Calu3 (cell line): Measurements from ENCODE around the gene SESN3. TPM values are rescaled to one million over a fixed set of nuclear protein-coding genes. Genes with fewer than 3 reads are reported as not detected.

Experiments used
- BruUV-seq: library from RNA; stranded (reverse); fragments of 400-500 nt; replicated peaks from 2 replicates; lab custom pipeline; 2021; lab: Mats Ljungman, UMichigan
- CTCF ChIA-PET: fragments of 300-600 bp; sonication (Branson Sonifier 250); formaldehyde crosslinking; loops from one replicate; lab custom pipeline; 2022; ENCODE audit warnings: antibody characterized with exemption; lab: Charles Lee
- DNase-seq: peaks from one replicate; pipeline ENCODE4 v3.0.0; 2022
- H3K27ac Mint-ChIP-seq: one replicate; pipeline ENCODE4 v1.8.0; 2022; ENCODE audit warnings: mixed read lengths; ENCODE audit not compliant: unreplicated experiment
- H3K27me3 Mint-ChIP-seq: one replicate; pipeline ENCODE4 v1.8.0; 2022; ENCODE audit warnings: mixed read lengths; ENCODE audit not compliant: unreplicated experiment
- H3K36me3 Mint-ChIP-seq: one replicate; pipeline ENCODE4 v1.8.0; 2022; ENCODE audit warnings: mild to moderate bottlenecking, moderate library complexity, mixed read lengths; ENCODE audit not compliant: insufficient read depth, unreplicated experiment
- H3K4me1 Mint-ChIP-seq: one replicate; pipeline ENCODE4 v1.8.0; 2022; ENCODE audit warnings: mild to moderate bottlenecking, low read depth, mixed read lengths; ENCODE audit not compliant: unreplicated experiment
- H3K4me3 Mint-ChIP-seq: one replicate; pipeline ENCODE4 v1.8.0; 2022; ENCODE audit warnings: mild to moderate bottlenecking, low read depth, moderate library complexity, mixed read lengths; ENCODE audit not compliant: unreplicated experiment
- H3K9me3 Mint-ChIP-seq: one replicate; pipeline ENCODE4 v1.8.0; 2022; ENCODE audit warnings: low read depth, mixed read lengths; ENCODE audit not compliant: unreplicated experiment
- CTCF ChIP-seq: fragments of 200-600 bp; IDR thresholded peaks from one replicate; pipeline ENCODE4 v1.8.0; 2022; ENCODE audit warnings: antibody characterized with exemption; ENCODE audit not compliant: unreplicated experiment
- intact Hi-C: fragments of 100-400 bp; cut with micrococcal nuclease; formaldehyde crosslinking; loops from one replicate; pipeline ENCODE4 v1.10.0; 2022; ENCODE audit not compliant: unreplicated experiment
- total RNA-seq: library from RNA; stranded (reverse); gene quantifications from 2 replicates; pipeline ENCODE4 v1.2.3, GENCODE V29; 2022

Gene SESN3
- total RNA-seq, 1 experiment from 2014 or later: 5.6 TPM

GRCh38 chr11:95232666-95233065 is 1.7 kb upstream of the SESN3 start:
- no peaks in the 10 kb centered on the region for H3K9me3 Mint-ChIP-seq
- intact Hi-C loops: loop anchor here (10.0 kb wide), 2 partner anchors 222 to 452 kb away; no protein-coding TSS in a partner anchor
- BruUV-seq: no TSS peak
- no peak for DNase-seq
- no peak overlapping the region for H3K27ac Mint-ChIP-seq
- H3K36me3 Mint-ChIP-seq: peaks cover 7% of the 10 kb centered on the region
- H3K4me1 Mint-ChIP-seq: no peaks in the 10 kb centered on the region
- no peak overlapping the region for H3K4me3 Mint-ChIP-seq
- no peaks in the 10 kb centered on the region for H3K27me3 Mint-ChIP-seq
- no peak for TF ChIP-seq CTCF
- CTCF ChIA-PET: no interaction called here

- Mint-ChIP-seq H3K27me3 (no peaks in the 10 kb centered on the region), H3K9me3 (no peaks in the 10 kb centered on the region), H3K36me3 (peaks cover 7% of the 10 kb centered on the region), H3K4me1 (no peaks in the 10 kb centered on the region), H3K27ac (no peak overlapping the region), H3K4me3 (no peak overlapping the region)
- peak; percentile 47 for DNase-seq
- intact Hi-C loops: loop anchor here (10.0 kb wide), 2 partner anchors 223 to 453 kb away; no protein-coding TSS in a partner anchor
- TF ChIP-seq CTCF: no peak
- CTCF ChIA-PET: interaction anchor here (0.8 to 1.1 kb wide), 4 partner anchors 12 to 473 kb away, joined by 3 to 5 read pairs (median 4); no protein-coding TSS in a partner anchor
- no TSS peak for BruUV-seq
Measured at GRCh38 chr11:95231881-95232605, 1.0 kb upstream of the SESN3 start.

- CTCF ChIA-PET: interaction anchor here (0.7 to 1.1 kb wide), 3 partner anchors 11 to 19 kb away, joined by 3 to 5 read pairs (median 4); no protein-coding TSS in a partner anchor
- DNase-seq: no peak
- intact Hi-C loops: loop anchor here (10.0 kb wide), 2 partner anchors 224 to 454 kb away; no protein-coding TSS in a partner anchor
- peaks cover 7% of the 10 kb centered on the region for H3K36me3 Mint-ChIP-seq
- no peaks in the 10 kb centered on the region for H3K4me1 Mint-ChIP-seq
- H3K9me3 Mint-ChIP-seq: no peaks in the 10 kb centered on the region
- no peak for TF ChIP-seq CTCF
- no TSS peak for BruUV-seq
- H3K27me3 Mint-ChIP-seq: no peaks in the 10 kb centered on the region
- no peak overlapping the region for H3K27ac Mint-ChIP-seq
- H3K4me3 Mint-ChIP-seq: no peak overlapping the region
Measured at GRCh38 chr11:95230810-95231126, 234 bp downstream of the SESN3 start.

- no peak for TF ChIP-seq CTCF
- no peaks in the 10 kb centered on the region for H3K27me3 Mint-ChIP-seq
- no TSS peak for BruUV-seq
- peaks cover 7% of the 10 kb centered on the region for H3K36me3 Mint-ChIP-seq
- H3K9me3 Mint-ChIP-seq: no peaks in the 10 kb centered on the region
- intact Hi-C loops: loop anchor here (2.0 to 10.0 kb wide), 3 partner anchors 225 to 475 kb away; no protein-coding TSS in a partner anchor
- CTCF ChIA-PET: interaction anchor here (0.7 to 1.1 kb wide), 2 partner anchors 18 to 318 kb away, joined by 3 read pairs; no protein-coding TSS in a partner anchor
- no peak overlapping the region for H3K4me3 Mint-ChIP-seq
- no peaks in the 10 kb centered on the region for H3K4me1 Mint-ChIP-seq
- peak; percentile 8 for DNase-seq
- peak overlapping the region; percentile 45 for H3K27ac Mint-ChIP-seq
Measured at GRCh38 chr11:95229993-95230809, 801 bp downstream of the SESN3 start.
